Panc1 (cell line): Measurements from ENCODE around the gene ITGAD. TPM values are rescaled to one million over a fixed set of nuclear protein-coding genes. Genes with fewer than 3 reads are reported as not detected.

Experiments used
- ATAC-seq: fragments of 200-7000 bp; cut with Tn5 transposase; 2 replicates; pipeline ENCODE4 v1.9.1; 2020; ENCODE audit warnings: mild to moderate bottlenecking, moderate library complexity
- BruUV-seq: library from RNA; stranded (reverse); fragments of 400-500 nt; replicated peaks from 2 replicates; lab custom pipeline; 2021; lab: Mats Ljungman, UMichigan
- CTCF ChIA-PET: fragments of 300-600 bp; sonication (Branson Sonifier 250); formaldehyde crosslinking; loops from one replicate; lab custom pipeline; 2022; ENCODE audit warnings: antibody characterized with exemption; lab: Charles Lee
- POLR2A ChIA-PET: fragments of 300-600 bp; sonication (Branson Sonifier 250); formaldehyde crosslinking; loops from one replicate; lab custom pipeline; 2022; ENCODE audit warnings: antibody characterized with exemption; lab: Charles Lee
- DNase-seq: peaks from one replicate; pipeline ENCODE4 v3.0.0-alpha.2; 2010; ENCODE audit warnings: low read depth, low spot score
- H3K27ac ChIP-seq: 2 replicates; pipeline ENCODE4 v1.5.1; 2011; ENCODE audit warnings: mild to moderate bottlenecking, low read length, inconsistent platforms
- H3K27me3 ChIP-seq: fragments of 200-500 bp; sonication (Bioruptor generic); 2 replicates; pipeline ENCODE4 v1.6.0; 2014; ENCODE audit warnings: low read length, inconsistent platforms; ENCODE audit not compliant: control insufficient read depth, insufficient read depth
- H3K36me3 ChIP-seq: fragments of 200-500 bp; sonication (Bioruptor generic); 2 replicates; pipeline ENCODE4 v1.5.1; 2014; ENCODE audit warnings: inconsistent platforms, mild to moderate bottlenecking, low read length, moderate library complexity; ENCODE audit not compliant: control insufficient read depth, insufficient read depth
- H3K4me1 ChIP-seq: 2 replicates; pipeline ENCODE4 v1.5.1; 2011; ENCODE audit warnings: inconsistent platforms, mild to moderate bottlenecking, low read length, moderate library complexity; ENCODE audit not compliant: control insufficient read depth, insufficient read depth
- H3K4me3 ChIP-seq, 2 experiments: 2 replicates each; pipeline ENCODE4 v1.5.1; 2011 to 2012; ENCODE audit warnings: low read depth in 2 of 2, low read length in 2 of 2, mild to moderate bottlenecking in 2 of 2, inconsistent platforms in 1 of 2, moderate library complexity in 1 of 2
- H3K9me3 ChIP-seq: fragments of 200-500 bp; sonication (Bioruptor generic); 2 replicates; pipeline ENCODE4 v1.5.1; 2014; ENCODE audit warnings: low read depth, mild to moderate bottlenecking, inconsistent platforms, low read length, moderate library complexity; ENCODE audit not compliant: control insufficient read depth, insufficient read depth
- CTCF ChIP-seq: fragments of 450-650 bp; IDR thresholded peaks from 2 replicates; pipeline ENCODE4 v1.5.1; 2017; ENCODE audit warnings: mild to moderate bottlenecking
- POLR2AphosphoS5 ChIP-seq: IDR thresholded peaks from 2 replicates; pipeline ENCODE4 v1.6.1; 2012; ENCODE audit warnings: mild to moderate bottlenecking, low read depth, low read length, moderate library complexity
- SIN3A ChIP-seq: IDR thresholded peaks from 2 replicates; pipeline ENCODE4 v1.6.1; 2012; ENCODE audit warnings: low read depth, mild to moderate bottlenecking, low read length, moderate library complexity, borderline replicate concordance; ENCODE audit not compliant: insufficient read depth
- TCF7L2 ChIP-seq: IDR thresholded peaks from 2 replicates; pipeline ENCODE4 v1.6.1; 2011; ENCODE audit warnings: mild to moderate bottlenecking, low read depth, low read length, inconsistent platforms
- in situ Hi-C: cut with HindIII; loops from 2 replicates; pipeline ENCODE4 v1.10.0; 2016; ENCODE audit warnings: low sequenced_read_pairs, low pct_unique_long_range_greater_than_20kb
- intact Hi-C: fragments of 100-400 bp; cut with micrococcal nuclease; formaldehyde crosslinking; loops from one replicate; pipeline ENCODE4 v1.10.0; 2022; ENCODE audit not compliant: unreplicated experiment
- total RNA-seq: library from RNA; stranded (reverse); gene quantifications from one replicate; pipeline ENCODE4 v1.2.1, GENCODE V29; 2021; ENCODE audit not compliant: unreplicated experiment
- TF ChIP-seq, protein P1 (sequence below), 2 experiments: IDR thresholded peaks; 2 replicates each; pipeline ENCODE4 v1.6.1; 2011 to 2012; ENCODE audit warnings: low read depth in 2 of 2, control low read depth in 1 of 2, low read length in 1 of 2, mild to moderate bottlenecking in 1 of 2, moderate library complexity in 1 of 2; ENCODE audit not compliant: insufficient read depth in 1 of 2

ITGAD gene
- total RNA-seq, 1 experiment from 2014 or later: not detected

DNA sequence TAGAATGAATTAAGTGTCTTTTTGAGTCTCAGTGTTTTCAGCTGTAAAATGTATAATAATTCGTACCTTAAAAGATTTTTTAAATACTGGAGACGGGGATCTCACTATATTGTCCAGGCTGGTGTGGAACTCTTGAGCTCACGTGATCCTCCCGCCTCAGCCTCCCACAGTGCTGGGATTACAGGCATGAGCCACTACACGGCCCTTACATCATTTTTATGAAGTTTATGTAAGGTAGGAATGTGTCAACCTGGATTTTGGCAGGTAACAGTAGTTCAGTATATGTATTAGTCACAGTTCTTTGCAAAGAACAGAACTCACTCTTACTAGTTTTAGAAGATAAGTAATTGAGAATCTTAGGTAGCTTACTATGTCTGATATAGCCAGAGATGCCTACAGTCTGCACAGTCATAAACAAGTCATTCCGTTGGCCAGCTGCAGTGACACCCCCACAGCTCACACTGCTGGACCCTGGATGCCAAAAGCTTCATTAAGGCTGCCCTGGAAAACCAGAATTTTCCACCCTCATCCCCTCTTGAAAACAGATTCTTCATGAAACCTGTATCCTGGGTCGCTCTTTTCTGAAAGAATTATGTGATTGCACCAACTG is 35.6 kb downstream of the ITGAD start:
- no peaks in the 10 kb centered on the region for H3K27me3 ChIP-seq
- BruUV-seq: no TSS peak
- DNase-seq: no peak
- ChIA-PET CTCF (no interaction called here), POLR2A (no interaction called here)
- in situ Hi-C loops (no loop called here), intact Hi-C loops (no loop called here)
- no peak overlapping the region for H3K27ac ChIP-seq
- no peak for TF ChIP-seq CTCF
- TF ChIP-seq, protein P1, sequence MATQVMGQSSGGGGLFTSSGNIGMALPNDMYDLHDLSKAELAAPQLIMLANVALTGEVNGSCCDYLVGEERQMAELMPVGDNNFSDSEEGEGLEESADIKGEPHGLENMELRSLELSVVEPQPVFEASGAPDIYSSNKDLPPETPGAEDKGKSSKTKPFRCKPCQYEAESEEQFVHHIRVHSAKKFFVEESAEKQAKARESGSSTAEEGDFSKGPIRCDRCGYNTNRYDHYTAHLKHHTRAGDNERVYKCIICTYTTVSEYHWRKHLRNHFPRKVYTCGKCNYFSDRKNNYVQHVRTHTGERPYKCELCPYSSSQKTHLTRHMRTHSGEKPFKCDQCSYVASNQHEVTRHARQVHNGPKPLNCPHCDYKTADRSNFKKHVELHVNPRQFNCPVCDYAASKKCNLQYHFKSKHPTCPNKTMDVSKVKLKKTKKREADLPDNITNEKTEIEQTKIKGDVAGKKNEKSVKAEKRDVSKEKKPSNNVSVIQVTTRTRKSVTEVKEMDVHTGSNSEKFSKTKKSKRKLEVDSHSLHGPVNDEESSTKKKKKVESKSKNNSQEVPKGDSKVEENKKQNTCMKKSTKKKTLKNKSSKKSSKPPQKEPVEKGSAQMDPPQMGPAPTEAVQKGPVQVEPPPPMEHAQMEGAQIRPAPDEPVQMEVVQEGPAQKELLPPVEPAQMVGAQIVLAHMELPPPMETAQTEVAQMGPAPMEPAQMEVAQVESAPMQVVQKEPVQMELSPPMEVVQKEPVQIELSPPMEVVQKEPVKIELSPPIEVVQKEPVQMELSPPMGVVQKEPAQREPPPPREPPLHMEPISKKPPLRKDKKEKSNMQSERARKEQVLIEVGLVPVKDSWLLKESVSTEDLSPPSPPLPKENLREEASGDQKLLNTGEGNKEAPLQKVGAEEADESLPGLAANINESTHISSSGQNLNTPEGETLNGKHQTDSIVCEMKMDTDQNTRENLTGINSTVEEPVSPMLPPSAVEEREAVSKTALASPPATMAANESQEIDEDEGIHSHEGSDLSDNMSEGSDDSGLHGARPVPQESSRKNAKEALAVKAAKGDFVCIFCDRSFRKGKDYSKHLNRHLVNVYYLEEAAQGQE (IDR thresholded peaks at IDR 0.05; ENCODE audit: insufficient read depth in 1 of 2, low read depth in 2 of 2, low read length in 1 of 2): no peak
- TF ChIP-seq POLR2AphosphoS5: no peak
- no peak for TF ChIP-seq TCF7L2
- no peak for TF ChIP-seq SIN3A
- ATAC-seq: no peak
- no peaks in the 10 kb centered on the region for H3K9me3 ChIP-seq
- no peak overlapping the region for H3K4me3 ChIP-seq
- no peaks in the 10 kb centered on the region for H3K4me1 ChIP-seq
- H3K36me3 ChIP-seq: no peaks in the 10 kb centered on the region

DNA sequence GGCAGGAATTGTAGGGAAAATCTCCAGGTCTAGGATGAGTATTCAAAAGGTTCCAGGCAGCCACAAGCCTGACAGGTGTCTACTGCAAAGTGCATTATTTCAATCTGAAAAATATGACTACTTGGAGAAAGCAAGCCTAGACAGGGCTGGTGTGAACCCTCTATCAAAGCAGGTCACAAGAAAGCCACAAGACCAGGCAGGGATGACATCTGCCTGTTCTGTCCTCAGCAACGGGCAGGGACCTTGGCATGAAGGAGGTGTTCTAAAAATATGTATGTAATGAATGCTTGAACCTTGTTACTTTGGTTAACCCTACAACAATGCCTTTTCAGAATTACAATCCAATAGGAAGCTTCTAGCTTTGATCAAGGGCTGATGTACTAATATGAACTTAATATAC is 36.2 kb downstream of the ITGAD start:
- no peak for ATAC-seq
- no peak for TF ChIP-seq CTCF
- H3K27me3 ChIP-seq: no peaks in the 10 kb centered on the region
- BruUV-seq: no TSS peak
- H3K36me3 ChIP-seq: no peaks in the 10 kb centered on the region
- no peaks in the 10 kb centered on the region for H3K4me1 ChIP-seq
- H3K27ac ChIP-seq: no peak overlapping the region
- H3K9me3 ChIP-seq: no peaks in the 10 kb centered on the region
- CTCF ChIA-PET: no interaction called here
- no peak overlapping the region for H3K4me3 ChIP-seq
- POLR2A ChIA-PET: no interaction called here
- in situ Hi-C loops (no loop called here), intact Hi-C loops (no loop called here)
- no peak for DNase-seq
